H4 (cell line): ENCODE results near the gene COL5A1. TPM values are rescaled to one million over a fixed set of nuclear protein-coding genes. Genes with fewer than 3 reads are reported as not detected.
A peak's percentile ranks its signal among the peaks of the same experiment; 100 is the strongest.
"Not testable (repeated sequence)": the region's sequence is repeated elsewhere in the genome, so short reads cannot be mapped to it uniquely, and the experiment has no call there.

Experiments used
- DNase-seq: peaks from one replicate; pipeline ENCODE4 v3.0.0-alpha.2; 2015; ENCODE audit warnings: low spot score
- total RNA-seq: library from RNA; depleted of rRNA; stranded (reverse); fragments of >200 nt; shearing (Covaris generic); gene quantifications from 2 replicates; pipeline ENCODE4 v1.2.3, GENCODE V29; 2014

The COL5A1 gene
- total RNA-seq, 1 experiment from 2014 or later, result 32.1 TPM

DNA sequence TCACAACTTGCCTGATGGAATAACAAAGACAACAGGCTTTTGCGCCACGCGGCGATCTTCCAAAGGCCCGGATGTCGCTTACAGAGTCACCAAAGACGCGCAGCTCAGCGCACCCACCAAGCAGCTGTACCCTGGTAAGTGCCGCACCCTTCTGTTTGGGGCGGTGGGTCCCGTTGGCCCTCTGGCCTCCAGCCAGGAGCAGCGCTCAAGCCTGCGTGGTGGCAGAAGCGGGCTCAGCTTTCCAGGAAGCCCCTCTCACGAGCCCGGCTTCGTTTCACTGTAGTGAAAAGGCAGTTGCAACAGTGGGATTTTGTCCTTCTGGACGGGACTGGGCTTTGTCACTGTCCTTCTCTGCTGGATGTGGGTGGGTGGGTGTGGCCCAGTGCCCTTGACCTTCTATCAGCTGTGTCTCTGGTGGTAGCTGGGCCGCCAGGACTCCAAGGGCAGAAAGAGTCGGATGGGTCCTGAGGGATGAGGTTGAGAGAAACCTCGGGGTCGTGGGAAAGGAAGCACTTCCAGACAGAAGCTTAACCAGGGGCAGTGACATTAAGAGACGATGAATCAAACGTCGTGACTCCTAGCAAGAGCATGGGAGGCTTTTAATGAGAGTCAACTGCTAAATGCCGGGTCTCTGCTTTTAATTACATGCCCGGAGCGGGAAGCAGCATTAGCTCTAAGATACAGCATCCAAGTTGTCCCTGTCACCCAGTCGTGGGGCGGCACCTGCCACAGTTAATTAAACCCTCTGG is 49.5 kb downstream of the COL5A1 start:
- no peak for DNase-seq

DNA sequence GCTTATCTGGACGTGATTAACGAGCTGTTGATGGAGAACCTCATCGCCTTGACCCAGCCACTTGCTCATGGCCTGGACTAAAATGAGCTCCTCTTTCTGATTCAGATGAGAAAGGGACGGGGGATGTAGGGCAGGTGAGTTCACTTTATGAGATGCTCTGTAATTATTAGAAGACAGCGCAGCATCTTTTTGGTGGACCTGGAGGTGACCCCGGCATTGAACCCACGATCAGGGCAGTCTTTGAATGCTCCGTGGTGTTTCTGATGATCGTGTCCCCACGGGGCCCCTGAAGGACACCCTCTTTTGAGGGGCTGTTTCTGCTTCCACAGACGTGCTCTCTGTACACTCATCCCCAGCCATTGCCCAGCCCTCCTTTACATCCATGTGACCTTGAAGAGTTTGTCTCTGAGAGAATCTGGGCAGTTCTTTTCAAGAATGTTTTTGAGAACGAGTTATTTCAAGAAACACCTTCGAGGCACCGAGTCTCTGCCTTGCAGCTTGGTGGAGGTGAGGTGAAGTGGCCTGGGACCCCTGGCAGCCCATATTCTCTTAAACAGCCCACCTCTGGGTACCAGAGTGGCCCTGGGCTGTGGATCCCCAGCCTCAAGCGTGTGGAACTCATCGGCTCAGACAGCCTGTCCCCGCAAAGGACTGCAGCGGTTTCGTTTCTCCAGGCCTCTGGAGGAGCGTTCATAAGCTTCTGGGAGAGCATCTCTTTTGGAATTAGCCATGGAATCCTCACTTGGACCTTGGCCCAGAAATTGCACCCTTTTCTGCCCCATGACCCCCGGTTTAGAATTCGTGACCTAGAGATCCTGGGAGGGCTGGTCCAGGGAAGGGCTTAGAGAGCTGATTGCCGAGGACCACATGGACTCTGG is 50.3 kb downstream of the COL5A1 start:
- no peak for DNase-seq

DNA sequence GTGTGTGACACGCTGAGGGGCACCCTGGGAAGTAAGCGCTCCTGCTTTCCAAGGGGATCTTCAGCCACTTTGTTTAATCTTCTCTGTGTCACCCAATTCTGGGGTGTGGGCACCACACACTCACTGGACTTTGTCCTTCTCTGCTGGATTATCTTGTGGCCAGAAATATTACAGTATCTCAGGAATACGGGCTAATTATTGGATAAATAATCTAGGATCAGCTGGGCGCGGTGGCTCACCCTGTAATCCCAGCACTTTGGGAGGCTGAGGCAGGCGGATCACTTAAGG is 50.9 kb downstream of the COL5A1 start:
- no peak for DNase-seq

DNA sequence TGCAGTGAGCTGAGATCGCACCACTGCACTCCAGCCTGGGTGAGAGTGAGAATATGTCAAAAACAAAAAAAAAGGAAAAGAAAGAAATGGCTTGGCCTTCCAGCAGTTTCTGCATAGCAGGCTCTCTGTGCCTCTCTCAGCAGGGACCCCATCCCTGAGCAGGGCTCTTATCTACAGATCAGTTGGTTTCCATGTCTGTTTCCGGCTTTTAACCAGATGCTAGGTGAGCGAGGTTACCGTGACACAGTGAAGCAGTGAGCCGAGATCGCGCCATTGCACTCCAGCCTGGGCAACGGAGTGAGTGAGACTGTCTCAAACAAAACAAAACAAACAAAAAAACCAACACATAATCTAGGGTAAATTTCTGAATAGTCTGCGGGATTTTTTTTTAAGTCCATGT is 51.4 kb downstream of the COL5A1 start:
- no peak for DNase-seq

DNA sequence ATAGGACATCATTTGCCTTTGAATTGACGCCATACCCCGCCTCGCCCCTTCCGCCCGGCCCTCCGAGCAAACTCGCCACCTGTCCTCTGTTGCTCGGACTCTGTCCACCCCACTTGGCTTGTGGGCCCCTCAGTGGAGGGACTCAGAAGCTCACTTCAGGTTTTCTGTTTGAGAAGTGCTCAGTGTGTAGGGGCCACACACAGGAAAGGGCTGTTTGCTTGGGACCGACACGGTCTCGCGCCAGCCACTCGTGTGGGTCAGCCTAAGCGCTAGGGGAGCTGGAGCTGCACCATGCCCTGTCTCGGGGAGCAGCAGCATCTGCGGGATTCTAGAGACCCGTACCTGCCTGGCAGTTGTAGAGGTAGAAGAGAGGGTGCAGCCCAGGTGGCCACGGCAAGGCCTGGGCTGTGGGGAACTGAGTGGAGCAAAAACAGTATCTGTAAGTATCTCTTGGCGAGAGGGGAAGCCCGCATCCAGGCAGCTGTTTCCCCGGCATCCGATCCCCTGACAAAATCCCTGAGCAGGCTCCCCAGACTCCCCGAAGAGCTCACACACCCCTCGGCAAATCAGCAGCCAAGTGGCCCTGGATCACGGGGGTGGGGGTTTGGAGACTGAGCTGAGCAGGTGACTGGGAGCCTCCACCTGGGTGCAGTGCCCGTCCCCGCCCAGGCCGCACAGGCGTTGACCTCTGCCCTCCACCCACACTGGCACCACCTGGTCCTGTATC is 52.2 kb downstream of the COL5A1 start:
- DNase-seq, result no peak

DNA sequence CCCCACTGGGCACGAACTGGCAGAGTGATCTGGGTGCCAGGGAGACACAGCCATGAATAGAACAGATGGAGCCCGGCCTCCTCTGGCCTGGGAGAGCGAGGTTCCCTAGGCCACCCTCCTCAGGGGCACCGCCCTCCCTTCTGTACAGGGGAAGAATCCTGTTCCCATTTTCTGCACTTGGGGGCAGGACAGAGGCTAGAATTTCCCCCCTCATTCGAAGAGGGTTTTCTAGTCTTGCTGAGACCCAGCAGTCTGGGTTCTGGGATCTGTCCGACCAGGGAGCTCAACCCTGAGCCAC is 52.7 kb downstream of the COL5A1 start:
- DNase-seq, result no peak

DNA sequence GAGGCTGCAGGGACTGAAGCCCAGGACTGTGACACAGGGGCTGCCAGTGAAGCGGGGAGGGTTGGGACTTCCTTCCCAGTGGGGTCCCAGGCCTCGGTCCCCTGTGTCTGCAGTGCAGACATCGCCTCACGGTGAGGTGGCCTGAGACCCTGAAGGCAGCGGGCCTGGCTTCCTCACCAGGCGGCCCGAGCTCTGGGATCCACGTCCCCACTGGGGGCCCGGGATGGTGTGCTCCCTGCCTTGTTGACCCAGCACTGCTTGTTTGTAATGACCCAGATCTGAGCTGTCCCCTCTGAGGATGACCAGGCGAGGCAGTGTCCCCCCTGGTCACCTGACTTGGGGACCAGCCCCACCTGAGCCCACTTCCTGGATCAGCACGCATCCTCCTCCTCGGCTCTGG is 53.1 kb downstream of the COL5A1 start:
- no peak for DNase-seq

DNA sequence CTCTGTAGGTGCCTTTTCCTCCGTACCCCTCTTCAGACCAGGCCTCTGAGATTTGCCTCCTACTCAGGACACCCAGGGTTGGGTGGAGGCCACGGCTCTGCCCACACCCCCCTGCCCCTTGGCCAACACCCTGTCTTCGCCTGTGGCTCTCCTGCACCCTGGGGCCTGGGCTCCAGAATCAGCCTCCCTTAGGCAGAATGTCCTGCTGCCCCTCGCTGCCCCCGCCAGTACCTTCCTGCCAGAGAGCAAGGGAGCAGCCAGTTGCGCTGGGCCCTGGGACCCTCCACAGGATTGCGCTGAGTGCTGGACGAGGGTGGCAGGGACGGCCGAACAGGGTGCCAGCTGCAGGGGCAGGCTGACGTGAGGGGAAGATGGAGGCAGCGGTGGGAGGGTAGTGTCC is 53.5 kb downstream of the COL5A1 start:
- DNase-seq, result no peak

DNA sequence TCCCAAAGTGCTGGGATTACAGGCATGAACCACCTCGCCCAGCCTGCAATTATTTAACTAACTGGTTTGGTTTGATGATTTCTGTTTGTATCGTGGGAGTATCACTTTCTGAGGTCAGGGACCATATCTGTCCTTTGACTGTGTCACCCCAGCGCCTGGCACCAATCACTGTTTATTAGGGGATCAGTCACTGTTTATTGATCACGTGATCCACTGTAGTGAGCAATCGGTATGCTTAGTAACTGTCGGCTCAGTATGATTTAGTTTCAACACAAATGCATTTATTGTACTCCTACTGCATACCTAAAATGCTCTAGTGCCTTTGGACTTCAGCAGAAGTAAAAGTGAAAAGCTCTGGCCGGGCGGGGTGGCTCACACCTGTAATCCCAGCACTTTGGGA is 54.8 kb downstream of the COL5A1 start:
- DNase-seq, result no peak

DNA sequence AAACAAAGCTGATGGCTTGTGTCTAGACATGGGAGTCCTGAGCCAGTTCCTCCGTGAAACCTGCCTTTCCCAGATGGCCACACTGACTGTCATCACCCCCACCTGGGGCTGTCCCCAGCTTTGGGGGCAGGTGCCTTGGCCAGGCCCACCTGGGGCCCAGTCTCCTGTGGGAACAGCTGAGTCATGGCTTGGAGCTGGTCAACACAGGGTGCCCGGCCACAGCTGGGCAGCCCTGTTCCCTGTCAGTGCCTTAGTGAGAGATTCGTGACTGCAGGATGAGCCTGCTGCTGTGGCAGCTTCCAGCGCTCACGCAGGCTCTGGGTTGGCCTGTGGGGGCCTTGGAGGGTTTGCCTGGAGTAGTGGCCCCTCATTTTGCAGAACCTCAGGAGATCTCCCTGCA is 56.5 kb downstream of the COL5A1 start:
- DNase-seq, result no peak

DNA sequence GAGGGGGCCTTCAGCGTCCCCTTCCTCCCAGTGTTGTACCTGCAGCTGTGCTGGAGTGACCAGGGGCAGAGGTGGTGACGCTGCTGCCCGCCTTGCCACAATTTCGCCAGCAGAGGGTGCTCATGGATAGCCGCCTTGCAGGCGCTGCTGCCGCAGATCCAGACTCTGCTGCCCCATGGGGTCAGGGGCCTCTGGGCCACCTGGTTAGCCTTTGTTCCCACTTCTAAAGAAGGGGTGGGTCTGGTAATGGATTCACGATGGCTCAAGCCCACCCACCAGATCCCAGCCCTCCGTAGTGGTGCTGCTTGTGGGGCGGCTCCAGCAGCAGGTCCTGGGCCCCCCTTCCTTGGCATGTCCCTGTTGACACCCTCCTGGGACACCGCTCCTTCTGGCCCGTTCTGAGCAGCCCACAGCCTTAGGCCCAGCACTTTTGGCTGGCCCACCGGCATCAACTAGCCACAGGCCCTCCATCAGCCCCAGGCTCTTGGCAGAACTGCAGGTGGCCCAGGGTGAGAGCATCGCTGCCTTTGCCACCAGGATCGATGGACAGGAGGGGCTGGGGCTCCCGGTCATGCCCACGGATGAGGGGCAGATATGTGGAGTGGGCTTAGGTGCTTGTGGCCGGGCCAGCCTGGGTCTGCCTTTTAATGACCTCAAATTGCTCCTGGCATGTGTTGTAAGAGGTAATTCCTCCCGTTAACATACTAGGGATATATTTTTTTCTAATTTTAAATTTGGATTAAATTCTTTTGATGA is 57.2 kb downstream of the COL5A1 start:
- DNase-seq, result peak; percentile 55

DNA sequence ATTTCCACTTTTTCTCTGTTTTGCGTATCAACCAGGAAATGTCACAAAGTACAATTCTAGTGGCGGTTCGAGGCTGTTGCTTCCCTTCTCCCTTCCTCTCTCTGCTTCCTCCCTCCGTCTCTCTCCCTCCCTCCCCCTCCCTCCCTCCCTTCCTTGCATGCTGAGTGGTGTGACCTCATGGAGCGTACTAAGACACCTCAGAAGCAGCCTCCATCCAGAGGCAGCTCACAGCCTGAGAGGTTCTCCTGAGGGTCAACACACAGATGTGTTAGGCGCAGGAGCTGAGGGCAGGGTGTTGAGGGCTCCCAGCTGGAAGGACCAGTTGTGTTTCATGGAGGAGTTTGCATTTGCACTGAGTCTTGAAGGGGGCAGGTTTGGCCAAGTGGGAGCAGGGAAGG is 57.7 kb downstream of the COL5A1 start:
- no peak for DNase-seq

DNA sequence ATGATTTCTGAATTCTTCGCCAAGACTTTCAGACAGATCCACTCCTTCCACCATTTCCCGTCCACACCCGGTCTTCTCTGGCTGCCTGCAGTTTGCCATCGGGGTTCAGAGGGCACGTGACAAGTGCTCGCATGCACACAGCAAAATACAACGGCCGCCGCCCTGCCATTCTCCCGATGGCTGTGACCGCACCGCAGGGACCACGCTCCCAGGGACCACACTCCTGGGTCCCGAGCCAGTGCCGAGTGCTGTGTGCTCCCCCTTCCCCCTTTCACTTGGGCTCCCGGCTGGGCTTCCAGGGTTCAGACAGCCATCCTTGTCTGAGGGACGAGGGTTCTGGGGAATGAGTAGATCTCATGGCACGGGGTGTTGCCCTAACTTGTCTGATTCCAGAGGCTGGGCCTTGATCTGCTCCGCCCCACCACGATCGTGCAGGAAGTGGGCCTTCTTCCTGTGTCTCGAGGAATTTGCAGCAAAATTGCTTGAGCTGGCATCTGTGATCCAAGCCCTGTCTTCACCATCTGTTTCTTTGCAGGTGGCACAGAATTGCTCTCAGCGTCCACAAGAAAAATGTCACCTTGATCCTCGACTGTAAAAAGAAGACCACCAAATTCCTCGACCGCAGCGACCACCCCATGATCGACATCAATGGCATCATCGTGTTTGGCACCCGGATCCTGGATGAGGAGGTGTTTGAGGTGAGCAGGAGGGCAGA is 59.2 kb downstream of the COL5A1 start:
- DNase-seq, result no peak

DNA sequence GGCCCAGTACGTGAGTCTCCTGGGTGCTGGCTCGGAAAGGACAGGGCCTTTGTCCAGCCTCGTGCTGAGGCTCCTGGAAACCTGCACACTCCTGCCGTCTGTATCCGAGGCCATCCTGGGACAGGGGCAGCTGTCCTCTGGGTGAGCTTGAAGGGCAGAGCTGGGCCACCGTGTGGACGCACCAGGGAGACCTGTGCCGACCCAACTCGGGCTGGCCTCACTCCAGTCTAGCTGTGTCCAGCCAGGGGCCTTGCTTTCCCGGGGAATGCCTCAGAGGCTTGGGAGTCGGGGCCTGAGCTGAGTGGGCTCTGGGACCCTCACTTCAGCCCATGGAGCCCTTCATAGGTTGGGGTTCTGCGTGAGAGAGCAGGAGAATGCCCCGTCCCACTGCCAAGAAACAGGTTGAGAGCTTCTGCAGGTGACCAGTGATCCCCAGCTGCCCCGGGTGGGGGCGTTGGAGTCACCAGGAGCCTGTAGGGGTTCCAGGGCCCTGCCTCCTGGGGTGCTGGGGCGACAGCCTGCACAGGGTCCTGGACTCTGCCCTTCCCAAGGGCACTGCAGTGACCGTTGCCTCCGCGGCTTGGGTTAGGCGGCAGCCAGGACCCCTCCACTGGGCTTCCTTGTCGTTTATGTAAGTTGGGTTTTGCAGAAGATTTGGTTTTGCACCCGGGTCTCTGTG is 60.1 kb downstream of the COL5A1 start:
- DNase-seq, result no peak

DNA sequence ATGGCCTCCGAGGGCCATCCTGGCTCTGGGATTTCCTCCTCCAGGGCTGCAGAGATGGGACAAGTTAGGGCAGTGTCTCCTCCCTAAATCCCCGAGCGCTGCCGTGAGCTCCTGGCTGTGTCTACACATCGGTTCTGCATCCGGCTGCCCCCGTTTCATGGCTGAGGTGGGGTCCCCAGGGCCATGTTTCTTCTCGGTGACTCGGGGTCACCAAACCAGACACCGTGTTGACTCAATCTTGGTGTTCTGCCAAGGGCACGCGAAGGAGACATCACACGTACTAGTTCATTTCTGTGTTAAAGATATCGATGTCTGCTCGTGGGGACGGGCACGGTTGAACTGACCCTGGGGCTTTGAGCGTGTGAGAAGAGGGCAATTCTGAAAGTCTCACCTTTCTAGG is 60.7 kb downstream of the COL5A1 start:
- no peak for DNase-seq

DNA sequence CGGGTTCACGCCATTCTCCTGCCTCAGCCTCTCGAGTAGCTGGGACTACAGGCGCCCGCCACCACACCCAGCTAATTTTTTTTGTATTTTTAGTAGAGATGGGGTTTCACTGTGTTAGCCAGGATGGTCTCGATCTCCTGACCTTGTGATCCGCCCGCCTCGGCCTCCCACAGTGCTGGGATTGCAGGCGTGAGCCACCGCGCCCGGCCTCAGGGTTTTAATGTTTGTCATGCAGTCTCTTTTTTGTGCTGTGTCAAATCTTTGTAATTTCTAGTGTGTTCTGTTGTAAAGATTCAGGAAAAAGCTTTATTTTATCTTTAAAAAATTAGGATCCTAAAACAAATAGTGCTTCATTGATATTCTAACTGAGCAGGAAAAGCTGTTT is 62.1 kb downstream of the COL5A1 start:
- not testable (repeated sequence) for DNase-seq

DNA sequence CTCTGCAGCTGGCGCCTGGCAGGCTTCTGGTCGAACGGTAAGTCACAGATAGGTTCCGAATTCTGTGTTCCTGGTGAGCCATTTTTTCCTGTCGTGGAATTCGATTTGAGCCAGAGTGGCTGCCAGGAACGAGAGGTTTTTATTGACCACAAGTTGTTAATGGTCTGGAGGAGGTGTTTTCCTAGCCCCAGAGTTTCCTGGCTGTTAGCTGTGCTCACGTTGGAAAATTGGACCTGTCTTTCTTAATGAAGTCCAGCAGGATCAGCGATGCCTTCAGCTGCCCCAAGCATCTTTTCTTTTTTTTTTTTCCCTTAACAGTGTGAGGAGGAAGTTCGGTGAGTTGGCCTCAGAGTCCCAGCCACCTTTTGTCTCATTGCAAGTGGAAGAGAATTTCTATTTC is 62.9 kb downstream of the COL5A1 start:
- no peak for DNase-seq

DNA sequence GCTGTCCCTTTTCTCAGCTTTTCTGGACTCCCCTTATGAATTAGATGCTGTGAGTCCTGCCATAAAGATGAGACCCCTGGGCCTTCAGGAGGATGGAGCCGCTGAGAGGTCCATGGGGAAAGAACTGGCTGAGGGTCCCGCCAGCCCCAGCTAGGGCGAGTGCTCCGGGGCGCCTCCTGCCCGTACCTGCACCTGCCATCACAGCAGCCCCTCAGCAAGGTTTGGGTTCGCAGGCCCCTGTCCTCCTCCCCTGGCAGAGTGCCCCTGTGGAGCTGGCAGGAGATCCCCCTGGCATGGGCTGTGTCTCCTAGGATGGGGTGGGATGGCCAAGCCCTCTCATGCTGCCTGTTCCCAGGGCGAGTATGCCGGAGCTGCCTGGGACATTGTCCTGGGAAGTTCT is 64.2 kb downstream of the COL5A1 start:
- no peak for DNase-seq

DNA sequence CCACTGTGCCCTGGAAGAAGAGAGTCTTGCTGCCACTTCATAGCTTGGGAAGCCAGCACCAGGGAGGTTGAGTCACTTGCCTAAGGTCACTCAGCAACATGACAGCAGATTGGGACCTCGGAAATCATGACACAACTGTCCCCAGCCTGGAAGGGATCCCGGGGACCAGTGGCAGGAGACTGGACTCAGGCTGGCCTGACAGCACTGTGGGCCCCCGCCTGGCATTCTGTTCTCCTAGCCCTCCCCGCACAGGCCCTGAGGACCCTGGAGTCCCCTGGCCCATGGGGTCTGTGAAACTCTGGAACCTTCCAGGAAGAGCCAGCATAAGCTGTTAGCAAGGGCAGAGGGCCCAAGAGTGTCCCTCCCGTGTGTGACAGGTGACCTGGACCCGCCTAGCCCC is 64.9 kb downstream of the COL5A1 start:
- no peak for DNase-seq

DNA sequence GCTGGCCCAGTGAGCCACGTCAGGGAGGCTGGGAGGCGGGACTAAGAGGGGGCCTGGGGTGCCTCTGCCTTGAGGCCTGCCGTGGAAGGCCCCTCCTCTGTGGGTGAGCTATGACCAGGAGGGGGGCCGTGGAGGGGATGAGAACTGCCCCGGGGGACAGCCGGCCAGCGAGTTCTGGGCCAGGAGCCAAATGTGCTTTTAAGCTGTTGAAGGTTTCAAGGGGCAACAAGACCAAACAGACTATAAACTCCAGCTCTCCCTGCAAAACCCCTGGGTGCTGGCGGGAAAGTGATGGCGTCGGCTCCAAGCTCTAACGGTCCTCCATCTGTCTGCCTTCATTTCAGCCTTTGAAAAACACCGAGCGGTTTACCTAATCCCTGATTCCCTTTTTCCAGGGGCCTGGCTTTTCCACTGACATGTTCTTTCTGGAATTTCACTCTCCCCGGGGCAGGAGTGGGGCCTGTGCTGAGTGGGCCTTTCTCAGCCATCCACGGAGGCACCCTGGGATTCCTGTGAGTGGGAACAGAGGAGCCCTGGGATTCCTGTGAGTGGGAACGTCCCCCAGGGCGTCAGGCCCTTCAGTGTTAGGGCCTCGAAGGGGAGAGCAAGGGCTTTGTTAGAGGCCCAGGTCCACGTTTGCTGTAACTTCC is 65.6 kb downstream of the COL5A1 start:
- DNase-seq, result peak; percentile 83
